Cerebellar cortex (tissue), 1 donor: Measurements from ENCODE around the gene GPR15LG.
"Not testable (repeated sequence)": the region's sequence is repeated elsewhere in the genome, so short reads cannot be mapped to it uniquely, and the experiment has no call there.

Experiments used
- DNase-seq: peaks from one replicate; pipeline ENCODE4 v3.0.0-alpha.2; 2015; ENCODE audit warnings: low spot score

GPR15LG gene

GRCh38 chr10:84173501-84173929 lies at the start of gene GPR15LG:
TSS of gene GPR15LG (plus strand) at chr10:84173801. CDS start at chr10:84173852, 51 bp downstream.
- no peak for DNase-seq

GRCh38 chr10:84125910-84126784 lies 47.5 kb upstream of the GPR15LG start:
- not testable (repeated sequence) for DNase-seq

- DNase-seq = no peak
These were observed 46.8 kb upstream of the GPR15LG start for GRCh38 chr10:84126785-84127167.

GRCh38 chr10:84135836-84136235 lies 37.8 kb upstream of the GPR15LG start:
- DNase-seq = no peak

GRCh38 chr10:84137811-84138210 lies 35.8 kb upstream of the GPR15LG start:
- DNase-seq = no peak

GRCh38 chr10:84138478-84139125 lies 35.0 kb upstream of the GPR15LG start:
- no peak for DNase-seq

GRCh38 chr10:84139126-84140035 lies 34.2 kb upstream of the GPR15LG start, which contains the start of gene GHITM:
TSS of gene GHITM (plus strand) at chr10:84139509. CDS start at chr10:84141501, 1,992 bp downstream.
- peak; percentile 99 for DNase-seq

GRCh38 chr10:84140036-84140379 lies 33.6 kb upstream of the GPR15LG start:
- peak; percentile 14 for DNase-seq

GRCh38 chr10:84147347-84147746 lies 26.3 kb upstream of the GPR15LG start:
- no peak for DNase-seq

GRCh38 chr10:84148006-84148597 lies 25.5 kb upstream of the GPR15LG start:
- DNase-seq = peak; percentile 46

GRCh38 chr10:84149854-84150253 lies 23.7 kb upstream of the GPR15LG start:
- no peak for DNase-seq

GRCh38 chr10:84152769-84153168 lies 20.8 kb upstream of the GPR15LG start:
- DNase-seq = no peak

- no peak for DNase-seq
These were observed 18.1 kb upstream of the GPR15LG start for GRCh38 chr10:84155521-84155920.

- DNase-seq = no peak
These were observed 17.6 kb upstream of the GPR15LG start for GRCh38 chr10:84156009-84156408.

GRCh38 chr10:84156768-84157167 lies 16.8 kb upstream of the GPR15LG start:
- no peak for DNase-seq

GRCh38 chr10:84158061-84158460 lies 15.5 kb upstream of the GPR15LG start:
- no peak for DNase-seq

- no peak for DNase-seq
These were observed 15.1 kb upstream of the GPR15LG start for GRCh38 chr10:84158550-84158949.

GRCh38 chr10:84159076-84159685 lies 14.4 kb upstream of the GPR15LG start:
- peak; percentile 14 for DNase-seq

- DNase-seq = no peak
These were observed 12.8 kb upstream of the GPR15LG start for GRCh38 chr10:84160663-84161362.

GRCh38 chr10:84163996-84164395 lies 9.6 kb upstream of the GPR15LG start:
- DNase-seq = no peak

GRCh38 chr10:84164442-84164841 lies 9.2 kb upstream of the GPR15LG start:
- DNase-seq = no peak
